GM21529 (cell line): ENCODE results near the gene CYTH4.
A peak's percentile ranks its signal among the peaks of the same experiment; 100 is the strongest.
"Not testable (repeated sequence)": the region's sequence is repeated elsewhere in the genome, so short reads cannot be mapped to it uniquely, and the experiment has no call there.

Experiments used
- ATAC-seq: cut with Tn5 transposase; IDR thresholded peaks from one replicate; pipeline ENCODE4 v1.9.1; 2021; ENCODE audit not compliant: unreplicated experiment

Gene CYTH4, protein sequence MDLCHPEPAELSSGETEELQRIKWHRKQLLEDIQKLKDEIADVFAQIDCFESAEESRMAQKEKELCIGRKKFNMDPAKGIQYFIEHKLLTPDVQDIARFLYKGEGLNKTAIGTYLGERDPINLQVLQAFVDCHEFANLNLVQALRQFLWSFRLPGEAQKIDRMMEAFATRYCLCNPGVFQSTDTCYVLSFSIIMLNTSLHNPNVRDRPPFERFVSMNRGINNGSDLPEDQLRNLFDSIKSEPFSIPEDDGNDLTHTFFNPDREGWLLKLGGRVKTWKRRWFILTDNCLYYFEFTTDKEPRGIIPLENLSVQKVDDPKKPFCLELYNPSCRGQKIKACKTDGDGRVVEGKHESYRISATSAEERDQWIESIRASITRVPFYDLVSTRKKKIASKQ

GRCh38 chr22:37282385-37282677 lies at the start of gene CYTH4:
TSS of gene CYTH4 (plus strand) at chr22:37282508. CDS start at chr22:37282570, 62 bp downstream.
- ATAC-seq, result no peak

GRCh38 chr22:37233371-37233750 lies 48.9 kb upstream of the CYTH4 start:
- ATAC-seq, result not testable (repeated sequence)

GRCh38 chr22:37233751-37234631 lies 48.3 kb upstream of the CYTH4 start:
- ATAC-seq, result no peak

GRCh38 chr22:37234736-37235711 lies 47.3 kb upstream of the CYTH4 start:
- ATAC-seq, result no peak

DNA sequence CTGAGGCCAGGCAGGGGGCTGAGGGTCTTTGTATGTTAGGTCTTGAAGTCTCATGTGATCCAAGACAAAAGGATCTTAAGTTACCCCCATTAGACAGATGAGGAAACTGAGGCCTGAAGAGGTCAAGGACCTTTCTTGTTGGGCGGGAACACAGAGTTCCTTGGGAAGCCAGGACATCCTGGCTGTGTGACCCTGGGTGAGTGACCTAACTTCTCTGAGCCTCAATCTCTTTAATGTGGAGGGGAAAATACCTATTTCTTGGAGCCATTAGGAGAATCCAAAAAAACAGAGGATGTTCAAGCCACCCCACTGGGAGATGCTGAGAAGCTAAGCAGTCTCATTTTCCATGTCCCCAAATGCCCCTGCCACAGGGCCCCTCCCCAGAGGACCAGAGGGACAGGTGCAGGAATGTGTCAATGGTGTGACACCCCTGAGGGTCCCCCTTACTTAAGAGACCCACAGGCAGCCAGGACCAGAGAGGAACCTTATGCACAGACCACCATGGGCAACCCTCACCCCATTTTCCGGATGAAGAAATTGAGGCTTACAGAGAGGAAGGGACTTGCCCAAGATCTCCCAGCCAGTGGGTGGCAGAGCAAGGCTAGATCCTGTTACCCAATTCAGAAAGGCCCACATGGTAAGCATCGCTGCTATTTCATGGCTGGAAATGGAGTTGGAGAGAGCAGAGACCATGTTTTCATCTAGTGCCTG lies 46.3 kb upstream of the CYTH4 start:
- no peak for ATAC-seq

GRCh38 chr22:37237371-37238268 lies 44.7 kb upstream of the CYTH4 start:
- no peak for ATAC-seq

- ATAC-seq, result no peak
Observed at GRCh38 chr22:37239336-37240239, 42.7 kb upstream of the CYTH4 start.

- ATAC-seq, result no peak
Observed at GRCh38 chr22:37240240-37240940, 41.9 kb upstream of the CYTH4 start.

- ATAC-seq, result no peak
Observed at GRCh38 chr22:37240941-37241320, 41.4 kb upstream of the CYTH4 start.

DNA sequence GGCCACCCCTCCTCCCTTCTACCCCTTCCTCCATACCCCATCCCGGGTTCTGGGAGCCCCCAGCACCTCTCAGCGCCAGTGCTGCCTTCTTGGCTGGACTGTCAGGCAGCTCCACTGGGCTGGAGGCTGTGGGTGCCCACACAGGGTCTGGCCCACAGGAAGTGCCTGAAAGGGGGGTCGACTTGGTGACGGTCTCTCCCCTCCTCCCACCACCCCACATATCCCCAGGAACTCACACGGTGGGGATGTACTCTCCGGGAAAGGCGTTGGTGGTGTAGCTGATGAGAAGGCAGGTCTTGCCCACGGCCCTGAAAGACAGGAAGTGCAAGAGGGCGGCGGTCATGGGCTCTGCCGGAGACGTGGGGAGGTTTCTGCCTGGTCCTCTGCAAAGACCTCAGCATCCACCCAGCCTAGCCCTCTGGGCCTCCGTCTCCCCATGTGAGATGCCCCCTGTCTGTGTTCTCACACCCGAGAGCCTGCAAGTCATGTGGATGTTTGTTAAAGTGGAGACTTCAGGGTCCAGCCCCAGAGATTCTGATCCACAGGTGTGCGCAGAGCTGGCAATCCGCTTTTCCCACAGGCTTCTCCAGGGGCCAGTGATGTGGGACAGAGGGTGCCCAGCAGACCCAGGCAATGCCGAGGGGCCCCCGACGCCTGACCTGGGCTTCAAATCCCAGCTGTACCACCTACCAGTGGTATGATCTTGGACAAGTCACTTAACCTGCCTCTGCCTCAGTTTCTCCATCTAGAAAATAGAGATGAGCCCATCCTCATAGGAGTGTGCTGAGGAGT lies 40.8 kb upstream of the CYTH4 start:
- ATAC-seq, result no peak

DNA sequence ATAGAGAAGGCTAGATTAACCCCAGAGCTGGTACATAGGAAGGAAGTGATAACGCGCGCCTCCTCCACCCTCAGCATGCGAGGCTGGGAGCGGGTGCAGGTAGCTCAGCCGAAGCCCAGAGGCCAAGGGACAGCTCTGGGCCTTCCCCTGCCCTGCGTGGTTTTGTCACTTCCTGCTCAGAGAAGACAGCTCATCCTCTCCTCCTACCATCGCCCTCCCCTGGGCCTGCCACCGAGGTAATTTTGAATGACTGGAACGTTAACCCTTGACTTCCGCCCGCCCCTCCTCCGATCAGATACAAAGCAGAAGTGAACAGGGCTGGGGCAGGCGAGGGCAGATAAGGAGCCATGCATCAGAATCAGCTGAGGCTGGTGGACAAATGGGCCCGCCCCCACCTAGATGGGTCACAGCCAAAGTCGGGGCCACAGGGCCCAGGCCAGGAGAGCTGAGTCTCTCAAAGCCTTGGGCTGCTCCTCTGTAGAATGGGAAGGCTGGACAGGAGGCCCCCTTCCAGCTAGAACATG lies 39.9 kb upstream of the CYTH4 start:
- peak; percentile 65 for ATAC-seq

DNA sequence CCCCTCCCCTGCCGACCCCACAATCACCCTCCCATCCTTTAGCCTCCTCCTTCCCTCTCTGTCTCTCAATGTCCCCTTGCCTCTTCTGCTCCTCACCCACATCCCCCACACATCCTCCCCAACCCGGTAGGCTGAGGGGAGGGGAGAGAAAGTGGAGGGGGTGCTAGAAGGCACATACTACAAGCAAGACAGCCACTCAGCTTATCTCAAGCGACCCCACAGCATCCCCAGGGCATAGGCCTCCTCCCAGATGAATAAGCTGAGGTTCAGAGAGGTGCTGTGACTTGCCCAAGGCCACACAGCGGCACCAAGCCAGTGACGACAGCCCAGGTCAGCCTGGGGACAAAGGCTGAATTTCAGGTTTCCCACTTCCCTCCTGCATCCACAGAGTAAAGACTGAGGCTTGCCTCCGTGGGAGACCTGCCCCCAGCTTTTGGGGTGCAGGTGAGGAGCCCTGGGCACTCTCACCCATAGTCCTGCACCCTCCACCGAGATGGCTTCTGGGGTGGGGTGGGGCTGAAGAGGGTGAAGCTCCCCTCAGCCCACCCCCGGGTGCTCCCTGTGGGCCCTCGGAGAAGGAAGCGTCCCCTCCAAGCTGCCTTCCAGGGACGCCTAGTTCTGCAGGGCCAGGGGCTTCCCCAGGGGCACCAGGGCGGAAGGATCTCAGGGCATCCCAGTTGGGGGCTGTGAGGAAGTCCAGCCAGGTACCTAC lies 38.8 kb upstream of the CYTH4 start:
- peak; percentile 6 for ATAC-seq

DNA sequence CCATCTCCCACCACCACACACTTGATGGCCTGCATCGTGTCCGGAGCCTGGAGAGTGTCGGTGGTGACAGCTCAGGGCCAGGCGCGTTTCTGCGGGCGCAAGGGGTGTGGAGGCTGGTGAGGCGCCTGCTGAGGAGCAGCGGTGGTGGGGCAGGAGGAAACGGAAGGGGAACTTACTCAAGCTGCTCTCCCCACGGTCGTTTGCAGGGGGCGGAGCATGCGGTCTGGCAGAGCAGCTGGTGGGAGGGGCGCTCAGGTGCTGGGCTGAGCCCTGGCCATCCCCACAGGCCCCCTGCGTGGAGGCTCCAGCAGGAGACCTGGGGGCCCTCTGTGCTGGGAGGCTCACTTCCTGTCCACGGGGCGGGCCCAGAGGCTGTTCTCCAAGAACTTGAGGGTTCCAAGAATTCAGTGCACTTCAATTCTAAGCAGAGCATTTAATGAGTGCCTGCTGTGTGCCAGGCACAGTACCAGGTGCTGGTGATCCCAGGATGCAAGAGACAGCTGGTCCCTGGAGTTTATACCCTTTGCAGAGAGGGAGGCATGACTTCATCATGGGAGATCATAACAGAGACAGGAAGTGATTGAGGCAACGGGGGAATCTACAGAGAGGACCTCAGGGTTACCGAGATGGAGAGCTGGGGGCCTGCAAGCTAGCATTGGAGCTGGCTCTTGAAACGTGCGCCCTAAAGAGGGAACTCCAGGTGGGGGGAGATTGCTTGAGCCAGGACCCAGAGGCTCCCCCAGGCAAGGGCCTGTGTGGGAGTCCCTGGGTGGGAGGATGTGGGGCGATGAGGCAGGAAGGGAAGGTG lies 38.0 kb upstream of the CYTH4 start, which contains the start of gene RAC2:
Gene RAC2 (minus strand): TSS at position 156 of the 808 bp plus-strand sequence. CDS start 121 bp downstream, at position 35.
- peak; percentile 42 for ATAC-seq

DNA sequence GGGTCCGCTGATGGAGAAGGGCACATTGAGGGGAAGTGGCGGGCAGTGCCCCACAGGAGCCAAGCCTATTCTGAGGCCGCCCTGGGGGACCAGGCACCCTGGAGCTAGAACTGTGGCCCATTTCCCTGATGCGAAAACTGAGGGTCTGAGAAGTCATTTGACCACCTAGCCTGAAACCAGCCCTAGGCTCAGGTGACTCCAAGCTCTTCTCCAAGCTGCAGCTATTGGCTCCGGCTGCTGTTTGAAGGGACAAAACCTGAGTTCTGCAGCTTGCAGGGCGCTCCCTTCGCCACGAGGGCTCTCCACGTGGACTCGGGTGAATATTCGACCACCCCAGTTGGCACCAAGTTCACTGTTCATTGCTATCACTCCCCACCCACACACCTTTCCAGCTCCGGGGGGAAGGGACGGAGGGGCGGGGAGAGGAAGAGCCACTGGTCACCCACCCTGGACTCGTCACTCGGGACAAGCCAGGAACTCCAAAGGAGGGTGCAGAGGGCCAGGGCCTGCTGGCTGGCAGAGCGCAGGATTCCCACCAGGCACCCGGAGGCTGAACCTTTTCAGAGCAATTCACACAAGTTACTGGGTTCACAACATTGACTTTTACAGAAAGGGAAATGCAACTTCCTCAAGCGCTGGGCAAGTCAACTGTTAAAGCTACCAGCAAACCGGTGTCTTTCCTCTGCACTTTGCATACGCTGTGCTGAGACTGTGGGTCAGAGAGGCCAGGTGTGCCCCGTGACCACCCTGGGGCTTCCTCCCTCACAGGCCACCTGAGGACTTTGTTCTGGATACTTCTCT lies 37.2 kb upstream of the CYTH4 start:
- ATAC-seq, result peak; percentile 37
